D721Med (cell line): Measurements from ENCODE around the gene ROR2.

Experiments
- DNase-seq: peaks from one replicate; pipeline ENCODE4 v3.0.0; 2011; ENCODE audit warnings: low spot score; ENCODE audit not compliant: insufficient read length
- FAIRE-seq: peaks from 2 replicates; lab custom pipeline; 2011; peaks lifted over from hg19 to GRCh38; lab: Jason Lieb, UNC
- CTCF ChIP-seq: IDR thresholded peaks from 2 replicates; pipeline ENCODE4 v1.5.1; 2012; ENCODE audit warnings: mild to moderate bottlenecking, control low read depth; ENCODE audit not compliant: insufficient read depth; ENCODE audit errors: missing control alignments

ROR2 gene

GRCh38 chr9:91578911-91579310 lies 371.1 kb downstream of the ROR2 start:
- TF ChIP-seq CTCF = no peak
- DNase-seq = no peak
- no peak for FAIRE-seq

- no peak for TF ChIP-seq CTCF
- no peak for FAIRE-seq
- no peak for DNase-seq
Measured at GRCh38 chr9:91577633-91578061, 372.4 kb downstream of the ROR2 start.

- DNase-seq = no peak
- no peak for TF ChIP-seq CTCF
- no peak for FAIRE-seq
Measured at GRCh38 chr9:91572811-91573210, 377.2 kb downstream of the ROR2 start.

GRCh38 chr9:91572044-91572443 lies 378.0 kb downstream of the ROR2 start:
- no peak for TF ChIP-seq CTCF
- peak; percentile 53 for FAIRE-seq
- no peak for DNase-seq

- DNase-seq = no peak
- no peak for TF ChIP-seq CTCF
- FAIRE-seq = no peak
Measured at GRCh38 chr9:91571036-91571435, 379.0 kb downstream of the ROR2 start.

GRCh38 chr9:91567642-91568274 lies 382.3 kb downstream of the ROR2 start:
- DNase-seq (no peak), FAIRE-seq (no peak)
- no peak for TF ChIP-seq CTCF

- no peak for TF ChIP-seq CTCF
- FAIRE-seq (no peak), DNase-seq (no peak)
Measured at GRCh38 chr9:91564081-91564670, 385.9 kb downstream of the ROR2 start.
